Stimulated activated CD4-positive, alpha-beta T cell treated with anti-CD3 and anti-CD28 coated beads, Interleukin-15, amount 100 ng/mL, for 24 hours (primary cell): ENCODE measurements around the gene LYPLAL1.

Experiments
- DNase-seq: peaks from one replicate; pipeline ENCODE4 v3.0.0-alpha.2; 2020

The LYPLAL1 gene

DNA sequence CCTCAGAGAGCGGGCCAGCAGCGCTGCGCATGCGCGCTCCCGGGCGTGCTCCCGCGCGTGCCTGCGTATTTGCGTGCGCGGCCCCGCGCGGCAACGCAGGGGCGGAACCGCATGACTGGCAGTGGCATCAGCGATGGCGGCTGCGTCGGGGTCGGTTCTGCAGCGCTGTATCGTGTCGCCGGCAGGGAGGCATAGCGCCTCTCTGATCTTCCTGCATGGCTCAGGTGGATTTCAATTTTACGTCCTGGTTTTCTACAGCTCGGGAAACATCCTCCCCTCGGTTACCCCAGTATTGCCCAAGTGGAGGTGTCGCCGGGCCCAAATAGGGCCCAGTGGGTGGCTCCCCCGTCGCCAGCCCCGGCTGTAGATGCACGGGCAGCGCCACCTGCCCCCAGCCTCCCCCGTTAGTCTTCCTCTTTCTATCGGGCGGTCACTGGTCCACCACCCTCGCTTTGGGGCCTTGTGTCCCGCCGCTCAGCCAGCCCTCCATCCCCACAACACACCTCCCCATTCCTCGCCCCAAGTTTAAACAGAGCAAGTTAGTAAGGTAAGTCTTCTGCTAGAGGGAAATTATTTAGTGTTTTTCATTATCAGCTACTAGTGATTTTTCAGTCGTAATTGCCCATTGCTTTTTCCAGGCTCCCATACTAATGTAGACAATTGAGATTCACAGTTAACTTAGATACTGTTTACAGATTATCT, at the start of gene LYPLAL1:
LYPLAL1 (plus strand) TSS at position 121 of the 702 bp plus-strand sequence; CDS start at position 134, 13 bp downstream.
- DNase-seq, result peak; percentile 90

GRCh38 chr1:219124163-219124562, 49.5 kb upstream of the LYPLAL1 start:
- DNase-seq, result no peak

- DNase-seq, result no peak
Measured at GRCh38 chr1:219125342-219125741, 48.3 kb upstream of the LYPLAL1 start.

DNA sequence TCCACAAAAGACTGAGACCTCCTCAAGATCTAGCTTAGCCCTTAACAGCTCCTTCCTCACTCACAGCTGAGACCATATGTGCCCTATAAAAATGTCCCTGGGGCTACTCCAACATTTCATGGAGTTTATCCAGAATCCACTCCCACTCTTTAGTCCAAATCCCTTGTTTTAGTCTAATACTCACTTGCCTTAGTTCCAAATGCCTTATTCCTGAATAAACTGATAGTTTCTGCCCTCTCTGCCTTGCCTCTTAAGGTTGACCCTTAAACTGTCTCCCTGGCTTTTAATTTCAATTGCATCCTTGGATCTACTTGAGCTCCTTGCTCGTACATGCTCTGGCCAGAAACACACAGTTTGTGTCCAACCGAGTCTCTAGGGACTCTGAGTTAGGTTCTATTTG, 47.3 kb upstream of the LYPLAL1 start:
- DNase-seq, result no peak

DNA sequence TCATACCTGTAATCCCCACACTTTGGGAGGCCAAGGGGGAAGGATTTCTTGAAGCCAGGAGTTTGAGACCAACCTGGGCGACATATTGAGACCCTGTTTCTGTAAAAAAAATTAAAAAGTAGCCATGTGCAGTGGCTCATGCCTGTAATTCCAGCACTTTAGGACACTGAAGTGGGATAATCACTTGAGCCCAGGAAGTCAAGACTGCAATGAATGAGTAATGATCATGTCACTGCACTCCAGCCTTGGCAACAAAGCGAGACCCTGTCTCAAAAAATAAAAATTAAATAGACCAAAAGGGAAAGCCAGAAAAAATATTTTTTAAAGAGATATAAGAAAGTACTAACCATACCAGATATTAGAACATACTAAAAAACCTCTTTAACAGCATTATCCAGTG, 44.7 kb upstream of the LYPLAL1 start:
- no peak for DNase-seq

DNA sequence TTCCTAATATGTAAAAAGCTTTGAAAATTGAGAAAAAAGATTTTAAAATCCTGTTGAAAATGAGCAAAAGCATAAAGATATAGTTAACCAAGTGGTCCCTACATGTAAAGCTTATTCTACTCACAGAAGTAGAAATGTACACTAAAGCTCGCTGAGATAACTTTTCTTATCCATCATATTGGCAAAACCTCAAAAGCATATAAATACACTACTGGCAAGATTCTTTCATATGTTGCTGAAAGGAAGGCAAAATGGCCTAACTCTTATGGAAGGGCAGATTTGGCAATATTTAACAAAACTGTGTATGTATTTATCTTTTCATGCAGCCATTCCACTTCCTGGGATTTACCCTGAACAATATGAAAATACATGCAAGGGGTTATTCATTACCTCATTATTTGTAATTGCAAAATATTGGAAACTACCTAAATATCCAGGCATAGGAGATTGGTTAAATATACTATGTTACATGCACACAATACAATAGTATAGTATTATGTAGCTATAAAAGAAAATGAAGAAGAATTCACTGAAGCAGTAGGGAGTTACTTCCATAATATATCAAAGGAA, 43.2 kb upstream of the LYPLAL1 start:
- no peak for DNase-seq

DNA sequence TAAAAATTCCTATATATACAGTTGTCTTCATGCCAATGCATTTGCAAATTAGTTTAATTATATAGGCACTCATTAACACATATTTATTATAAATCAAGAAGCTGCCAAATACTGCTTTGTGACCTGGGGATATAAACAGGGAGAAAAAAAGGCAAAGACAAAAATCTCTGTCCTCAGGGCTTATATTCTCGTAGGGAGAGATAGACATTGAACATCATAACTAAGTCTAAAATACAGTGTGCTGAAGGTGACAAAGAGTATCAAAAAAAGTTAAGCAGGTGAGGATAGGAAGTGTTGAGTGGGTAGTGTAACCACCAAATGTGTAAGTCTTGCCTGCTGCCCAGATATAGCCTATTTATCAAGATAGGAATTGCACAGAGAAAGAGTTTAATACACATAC, 40.7 kb upstream of the LYPLAL1 start:
- DNase-seq, result no peak

DNA sequence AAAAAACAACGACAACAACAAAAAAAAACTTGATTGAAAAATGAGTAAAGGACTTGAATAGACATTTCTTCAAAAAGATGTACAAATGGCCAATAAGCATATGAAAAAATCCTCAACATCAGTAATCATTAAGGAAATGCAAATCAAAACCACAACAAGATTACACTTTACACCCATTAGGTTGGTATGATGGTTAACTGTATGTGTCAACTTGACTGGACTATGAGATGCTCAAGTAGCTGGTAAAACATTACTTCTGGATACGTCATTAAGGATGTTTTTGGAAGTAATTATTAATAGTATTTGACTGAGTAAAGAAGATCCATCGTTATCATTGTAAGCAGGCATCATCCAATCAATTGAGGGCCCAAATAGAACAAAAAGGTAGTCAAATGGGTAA, 34.9 kb upstream of the LYPLAL1 start:
- no peak for DNase-seq

DNA sequence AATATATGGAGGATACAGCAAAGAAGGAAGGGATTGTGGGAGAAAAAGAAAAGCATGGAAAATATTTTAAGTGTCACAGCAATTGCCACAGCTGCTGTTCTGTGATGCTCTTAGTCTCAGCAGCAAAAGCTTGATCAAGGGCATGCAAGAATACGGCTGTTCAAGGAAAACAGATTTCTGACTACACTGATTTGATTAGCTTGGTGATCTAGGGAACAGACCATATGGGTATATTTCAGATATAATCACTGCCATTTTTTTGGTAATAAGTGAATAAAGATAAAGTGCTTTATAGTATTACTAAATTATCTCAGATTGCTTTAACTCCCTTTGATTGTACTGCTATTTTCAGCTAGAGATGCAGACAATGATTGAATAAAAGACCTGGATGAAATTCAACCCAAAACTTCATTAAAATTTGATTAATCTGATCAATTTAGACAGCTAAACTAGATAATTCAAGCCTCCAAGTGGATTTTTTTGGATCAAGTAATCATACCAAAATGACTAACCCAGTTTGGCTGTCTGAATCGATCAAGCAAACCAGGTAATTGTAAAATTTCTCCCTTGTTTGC, 33.3 kb upstream of the LYPLAL1 start:
- DNase-seq, result no peak

DNA sequence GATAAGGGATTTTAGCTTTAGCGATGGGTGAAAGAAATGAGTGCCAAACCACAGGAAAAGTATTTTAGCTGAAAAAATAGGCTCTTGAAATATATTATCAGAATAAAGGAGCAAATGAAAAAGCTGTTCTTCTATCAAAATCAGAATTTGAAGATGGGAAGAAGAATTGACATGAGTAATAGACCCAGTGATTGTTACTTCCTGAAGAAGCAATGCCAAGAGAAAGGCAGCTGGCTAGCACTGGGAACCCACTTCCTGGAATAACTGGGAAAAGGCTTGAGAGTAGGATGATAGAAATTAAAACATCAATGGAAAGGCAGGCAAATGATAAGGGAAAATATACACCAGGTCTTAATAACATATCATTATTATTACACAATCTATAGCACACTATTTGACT, 29.9 kb upstream of the LYPLAL1 start:
- no peak for DNase-seq

- no peak for DNase-seq
Measured at GRCh38 chr1:219144658-219145315, 28.9 kb upstream of the LYPLAL1 start.

DNA sequence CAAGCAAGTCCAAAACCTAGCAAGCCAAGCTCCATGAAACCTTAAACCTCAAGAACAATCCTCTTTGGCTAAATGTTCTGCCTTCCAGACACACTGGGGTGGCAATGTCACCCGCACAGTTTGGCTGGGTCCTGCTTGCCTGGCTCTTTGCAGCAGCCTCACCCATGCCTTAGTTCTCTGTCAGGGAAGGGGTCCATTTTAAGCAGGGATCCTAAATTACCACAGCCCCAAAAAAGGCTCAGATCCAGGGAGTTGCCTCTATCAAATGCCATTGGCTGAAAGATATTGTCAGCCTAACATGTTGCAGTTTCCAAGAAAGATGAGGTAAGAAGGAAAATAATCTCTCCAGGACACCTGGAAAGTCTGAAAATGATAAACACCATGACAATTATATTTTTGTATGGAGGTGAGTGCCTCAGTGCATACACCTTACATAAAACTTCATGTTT, 26.1 kb upstream of the LYPLAL1 start:
- DNase-seq, result no peak

GRCh38 chr1:219149009-219149577, 24.6 kb upstream of the LYPLAL1 start:
- DNase-seq, result no peak

DNA sequence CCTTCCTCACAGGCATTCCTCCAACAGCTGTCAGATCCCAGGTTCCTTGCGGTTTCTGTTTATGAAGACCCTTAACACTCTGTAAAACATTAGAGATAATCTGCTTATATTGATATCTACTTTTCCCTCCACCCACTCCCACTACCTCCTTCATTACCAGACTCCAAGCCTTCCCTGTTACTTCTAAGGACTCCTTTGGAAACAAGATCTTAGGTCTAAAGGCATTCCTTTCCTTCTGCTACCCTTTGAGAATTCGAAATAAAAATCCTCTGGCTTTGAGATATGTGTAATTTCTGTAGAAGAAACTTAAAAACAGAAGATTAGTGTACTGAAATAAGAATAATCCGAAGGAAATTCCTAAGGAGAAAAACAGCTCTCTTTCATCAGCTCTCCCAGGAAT, 23.7 kb upstream of the LYPLAL1 start:
- no peak for DNase-seq

GRCh38 chr1:219150913-219151312, 22.8 kb upstream of the LYPLAL1 start:
- no peak for DNase-seq

GRCh38 chr1:219151467-219151866, 22.2 kb upstream of the LYPLAL1 start:
- no peak for DNase-seq

GRCh38 chr1:219152751-219153150, 20.9 kb upstream of the LYPLAL1 start:
- DNase-seq, result no peak

GRCh38 chr1:219153723-219154122, 20.0 kb upstream of the LYPLAL1 start:
- DNase-seq, result no peak

GRCh38 chr1:219155135-219155534, 18.5 kb upstream of the LYPLAL1 start:
- no peak for DNase-seq

DNA sequence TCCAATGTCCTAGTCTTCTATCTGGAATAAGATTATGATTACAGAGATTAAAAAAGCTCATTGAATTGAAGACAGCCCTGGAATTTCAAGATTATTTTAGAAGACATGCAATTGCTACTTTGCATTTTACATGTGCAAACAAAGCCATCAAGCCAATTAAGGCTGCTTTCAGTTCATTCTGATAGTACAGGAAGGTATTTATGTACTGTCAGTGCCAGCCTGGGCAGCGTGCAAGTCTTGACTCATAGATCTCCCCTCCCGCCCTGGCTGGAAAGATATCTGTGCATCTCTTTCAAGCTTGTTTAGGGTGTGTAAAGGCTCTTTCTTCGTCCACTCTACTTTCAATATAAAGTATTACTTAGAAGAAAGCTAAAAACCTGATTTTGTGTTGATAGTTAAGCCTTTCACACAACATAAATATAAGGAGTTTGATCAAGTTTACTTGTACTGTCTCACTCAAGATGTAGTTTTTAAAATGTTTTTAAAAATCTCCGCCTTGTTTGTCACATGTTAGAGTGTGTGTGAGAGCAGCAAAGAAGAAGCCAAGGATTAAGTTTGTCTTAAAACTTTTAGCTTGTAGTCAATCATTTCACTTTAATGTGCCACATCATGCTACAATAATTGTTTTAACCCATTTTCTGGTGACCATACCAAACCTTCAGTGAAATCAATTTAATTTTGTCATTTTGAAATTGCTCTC, 13.6 kb upstream of the LYPLAL1 start:
- DNase-seq, result no peak

DNA sequence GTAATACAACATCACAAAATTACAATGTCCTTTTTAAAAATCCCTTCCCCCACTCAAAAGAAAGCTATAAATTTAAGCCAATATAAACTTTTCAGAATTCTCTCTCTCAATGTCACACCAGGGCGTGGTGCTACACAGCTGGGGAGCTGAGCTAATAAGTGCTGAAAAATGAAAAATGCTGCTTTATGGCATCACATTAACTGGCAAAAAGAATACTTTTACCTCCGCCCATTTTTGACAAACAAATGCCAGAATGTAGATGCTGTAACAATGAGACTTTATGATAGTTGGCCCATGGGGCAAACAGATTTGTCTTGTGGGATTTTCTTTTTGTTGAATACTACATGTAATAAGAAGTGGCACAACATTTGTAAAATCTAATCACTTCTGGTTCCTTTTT, 12.7 kb upstream of the LYPLAL1 start:
- DNase-seq, result no peak

GRCh38 chr1:219161371-219161770, 12.3 kb upstream of the LYPLAL1 start:
- DNase-seq, result no peak

- DNase-seq, result no peak
Measured at GRCh38 chr1:219163401-219163954, 10.2 kb upstream of the LYPLAL1 start.
